ENCODE measurements around the gene ZBTB8B. TPM values are rescaled to one million over a fixed set of nuclear protein-coding genes. Genes with fewer than 3 reads are reported as not detected.

Gene ZBTB8B
- total RNA-seq, 1 experiment from 2014 or later = 0.22 TPM

DNA sequence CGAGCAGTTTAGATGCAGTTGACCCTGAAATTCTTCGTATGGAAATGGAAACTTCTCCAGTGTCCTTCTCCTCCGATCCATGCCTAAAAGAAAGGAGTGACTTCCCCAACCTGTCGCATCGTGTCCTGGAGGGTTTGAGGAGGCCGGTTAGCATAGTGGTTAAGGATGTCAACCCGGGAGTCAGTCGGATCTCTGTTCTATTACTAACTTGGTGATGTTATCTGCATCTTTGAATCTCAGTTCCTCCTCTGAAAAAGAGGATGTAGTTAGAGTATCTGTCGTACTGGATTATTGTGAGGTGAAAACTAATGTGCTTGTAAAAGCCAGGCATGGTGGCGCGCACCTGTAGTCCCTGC is 684 bp downstream of the ZBTB8B start:
- Histone ChIP-seq H3K9me3 (ENCODE audit: low read length) (no peaks in the 10 kb centered on the region), H3K27ac (ENCODE audit: low read length) (no peak overlapping the region), H3K9me2 (replicated peaks; ENCODE audit: low read length) (no peaks in the 10 kb centered on the region), H2AFZ (ENCODE audit: low read length) (peak overlapping the region; percentile 97), H4K20me1 (ENCODE audit: low read length) (no peaks in the 10 kb centered on the region), H3K4me3 (ENCODE audit: low read length) (peak overlapping the region; percentile 80), H3K4me1 (ENCODE audit: insufficient read depth, low read length) (peaks cover 13% of the 10 kb centered on the region), H3K36me3 (ENCODE audit: low read depth, low read length) (no peaks in the 10 kb centered on the region), H3F3A (ENCODE audit: low read length, unreplicated experiment) (no peaks in the 10 kb centered on the region), H3K27me3 (ENCODE audit: low read length) (no peaks in the 10 kb centered on the region), H3K79me2 (ENCODE audit: low read length) (no peaks in the 10 kb centered on the region), H3K4me2 (ENCODE audit: low read length) (peak overlapping the region; percentile 98), H3K9ac (ENCODE audit: low read length) (no peak overlapping the region)
- CTCF ChIA-PET = no interaction called here
- intact Hi-C loops (cut with micrococcal nuclease) = no loop called here
- DNase-seq = no peak
- BruUV-seq (replicated peaks) = no TSS peak
- no peak for TF ChIP-seq EZH2 (IDR thresholded peaks at IDR 0.05; ENCODE audit: low read length, unreplicated experiment)
- TF ChIP-seq, protein P1, sequence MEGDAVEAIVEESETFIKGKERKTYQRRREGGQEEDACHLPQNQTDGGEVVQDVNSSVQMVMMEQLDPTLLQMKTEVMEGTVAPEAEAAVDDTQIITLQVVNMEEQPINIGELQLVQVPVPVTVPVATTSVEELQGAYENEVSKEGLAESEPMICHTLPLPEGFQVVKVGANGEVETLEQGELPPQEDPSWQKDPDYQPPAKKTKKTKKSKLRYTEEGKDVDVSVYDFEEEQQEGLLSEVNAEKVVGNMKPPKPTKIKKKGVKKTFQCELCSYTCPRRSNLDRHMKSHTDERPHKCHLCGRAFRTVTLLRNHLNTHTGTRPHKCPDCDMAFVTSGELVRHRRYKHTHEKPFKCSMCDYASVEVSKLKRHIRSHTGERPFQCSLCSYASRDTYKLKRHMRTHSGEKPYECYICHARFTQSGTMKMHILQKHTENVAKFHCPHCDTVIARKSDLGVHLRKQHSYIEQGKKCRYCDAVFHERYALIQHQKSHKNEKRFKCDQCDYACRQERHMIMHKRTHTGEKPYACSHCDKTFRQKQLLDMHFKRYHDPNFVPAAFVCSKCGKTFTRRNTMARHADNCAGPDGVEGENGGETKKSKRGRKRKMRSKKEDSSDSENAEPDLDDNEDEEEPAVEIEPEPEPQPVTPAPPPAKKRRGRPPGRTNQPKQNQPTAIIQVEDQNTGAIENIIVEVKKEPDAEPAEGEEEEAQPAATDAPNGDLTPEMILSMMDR (conservative IDR thresholded peaks at IDR 0.05; ENCODE audit: low read depth, low read length) = no peak
- no peak for TF ChIP-seq EZH2phosphoT487 (IDR thresholded peaks at IDR 0.05; ENCODE audit: borderline replicate concordance, low read length)
- POLR2A ChIA-PET (ENCODE audit: unreplicated experiment) = no interaction called here
- ATAC-seq = no peak

DNA sequence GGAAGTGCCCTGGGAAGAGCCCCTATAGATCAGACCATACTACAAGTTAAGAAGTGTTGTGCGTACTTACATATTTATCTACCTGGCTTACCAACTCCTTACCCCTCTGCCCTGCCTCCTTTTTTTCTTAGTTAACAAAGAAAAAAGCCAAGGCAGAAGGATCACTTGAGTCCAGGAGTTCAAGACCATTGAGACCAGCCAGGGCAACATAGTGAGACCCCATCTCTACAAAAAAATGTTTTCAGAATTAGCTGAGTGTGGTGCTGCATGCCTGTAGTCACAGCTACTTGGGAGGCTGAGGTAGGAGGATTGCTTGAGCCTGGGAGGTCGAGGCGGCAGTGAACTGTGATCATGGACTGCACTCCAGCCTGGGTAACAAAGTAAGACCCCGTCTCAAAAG is 1.9 kb downstream of the ZBTB8B start:
- Histone ChIP-seq H4K20me1 (ENCODE audit: low read length) (no peaks in the 10 kb centered on the region), H3F3A (ENCODE audit: low read length, unreplicated experiment) (no peaks in the 10 kb centered on the region), H2AFZ (ENCODE audit: low read length) (no peak overlapping the region), H3K9ac (ENCODE audit: low read length) (no peak overlapping the region), H3K4me1 (ENCODE audit: insufficient read depth, low read length) (peaks cover 13% of the 10 kb centered on the region), H3K9me3 (ENCODE audit: low read length) (no peaks in the 10 kb centered on the region), H3K79me2 (ENCODE audit: low read length) (no peaks in the 10 kb centered on the region), H3K4me2 (ENCODE audit: low read length) (no peak overlapping the region), H3K27me3 (ENCODE audit: low read length) (no peaks in the 10 kb centered on the region), H3K4me3 (ENCODE audit: low read length) (no peak overlapping the region), H3K36me3 (ENCODE audit: low read depth, low read length) (no peaks in the 10 kb centered on the region), H3K27ac (ENCODE audit: low read length) (no peak overlapping the region), H3K9me2 (replicated peaks; ENCODE audit: low read length) (no peaks in the 10 kb centered on the region)
- no TSS peak for BruUV-seq (replicated peaks)
- ChIA-PET POLR2A (ENCODE audit: unreplicated experiment) (no interaction called here), CTCF (no interaction called here)
- ATAC-seq (no peak), DNase-seq (no peak)
- TF ChIP-seq EZH2phosphoT487 (IDR thresholded peaks at IDR 0.05; ENCODE audit: borderline replicate concordance, low read length) (no peak), EZH2 (IDR thresholded peaks at IDR 0.05; ENCODE audit: low read length, unreplicated experiment) (no peak)
- intact Hi-C loops (cut with micrococcal nuclease) = no loop called here

DNA sequence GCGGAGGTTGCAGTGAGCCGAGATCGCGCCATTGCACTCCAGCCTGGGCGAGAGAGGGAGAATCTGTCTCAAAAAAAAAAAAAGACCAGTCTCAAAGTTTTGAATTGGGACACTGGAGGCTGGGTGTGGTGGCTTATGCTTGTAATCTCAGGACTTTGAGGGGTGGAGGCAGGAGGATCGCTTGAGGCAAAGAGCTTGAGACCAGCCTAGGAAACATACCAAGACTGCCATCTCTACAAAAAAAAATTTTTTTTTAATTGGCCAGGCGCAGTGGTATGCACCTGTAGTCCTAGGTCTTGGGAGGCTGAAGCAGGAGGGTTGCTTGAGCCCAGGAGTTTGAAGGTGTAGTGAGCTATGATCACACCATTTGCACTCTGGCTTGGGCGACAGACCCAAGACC is 3.9 kb downstream of the ZBTB8B start:
- no peaks in the 10 kb centered on the region for H3F3A ChIP-seq (ENCODE audit: low read length, unreplicated experiment)
- POLR2A ChIA-PET (ENCODE audit: unreplicated experiment) = no interaction called here
- H3K27ac ChIP-seq (ENCODE audit: low read length) = no peak overlapping the region
- DNase-seq = no peak
- H3K9ac ChIP-seq (ENCODE audit: low read length) = no peak overlapping the region
- no peaks in the 10 kb centered on the region for H3K9me2 ChIP-seq (replicated peaks; ENCODE audit: low read length)
- BruUV-seq (replicated peaks) = no TSS peak
- H3K27me3 ChIP-seq (ENCODE audit: low read length) = no peaks in the 10 kb centered on the region
- no peak overlapping the region for H3K4me2 ChIP-seq (ENCODE audit: low read length)
- H3K79me2 ChIP-seq (ENCODE audit: low read length) = no peaks in the 10 kb centered on the region
- H2AFZ ChIP-seq (ENCODE audit: low read length) = no peak overlapping the region
- H3K4me3 ChIP-seq (ENCODE audit: low read length) = no peak overlapping the region
- no peak for ATAC-seq
- CTCF ChIA-PET = no interaction called here
- H4K20me1 ChIP-seq (ENCODE audit: low read length) = no peaks in the 10 kb centered on the region
- no peaks in the 10 kb centered on the region for H3K9me3 ChIP-seq (ENCODE audit: low read length)
- intact Hi-C loops (cut with micrococcal nuclease) = no loop called here
- no peak for TF ChIP-seq EZH2phosphoT487 (IDR thresholded peaks at IDR 0.05; ENCODE audit: borderline replicate concordance, low read length)
- no peak for TF ChIP-seq EZH2 (IDR thresholded peaks at IDR 0.05; ENCODE audit: low read length, unreplicated experiment)
- TF ChIP-seq, protein P1 (conservative IDR thresholded peaks at IDR 0.05; ENCODE audit: low read depth, low read length) = no peak
- peaks cover 13% of the 10 kb centered on the region for H3K4me1 ChIP-seq (ENCODE audit: insufficient read depth, low read length)
- no peaks in the 10 kb centered on the region for H3K36me3 ChIP-seq (ENCODE audit: low read depth, low read length)
